Erythroblast (primary cell): ENCODE results near the gene RFX3.

Experiments used
- GATA1 ChIP-seq: IDR thresholded peaks from 2 replicates; pipeline ENCODE4 v1.6.1; 2011; ENCODE audit warnings: low read depth, mild to moderate bottlenecking, control low read depth, low read length, moderate library complexity
- POLR2A ChIP-seq: IDR thresholded peaks from 2 replicates; pipeline ENCODE4 v1.6.1; 2011; ENCODE audit warnings: mild to moderate bottlenecking, low read length

- TF ChIP-seq POLR2A (no peak), GATA1 (no peak)
Observed at GRCh38 chr9:3515405-3515804, 10.4 kb downstream of the RFX3 start.
